GM18861 (cell line): ENCODE measurements around the gene DAW1.
A peak's percentile ranks its signal among the peaks of the same experiment; 100 is the strongest.
"Not testable (repeated sequence)": the region's sequence is repeated elsewhere in the genome, so short reads cannot be mapped to it uniquely, and the experiment has no call there.

Experiments used
- ATAC-seq: cut with Tn5 transposase; IDR thresholded peaks from one replicate; pipeline ENCODE4 v1.9.1; 2021; ENCODE audit not compliant: unreplicated experiment

DAW1 gene, protein sequence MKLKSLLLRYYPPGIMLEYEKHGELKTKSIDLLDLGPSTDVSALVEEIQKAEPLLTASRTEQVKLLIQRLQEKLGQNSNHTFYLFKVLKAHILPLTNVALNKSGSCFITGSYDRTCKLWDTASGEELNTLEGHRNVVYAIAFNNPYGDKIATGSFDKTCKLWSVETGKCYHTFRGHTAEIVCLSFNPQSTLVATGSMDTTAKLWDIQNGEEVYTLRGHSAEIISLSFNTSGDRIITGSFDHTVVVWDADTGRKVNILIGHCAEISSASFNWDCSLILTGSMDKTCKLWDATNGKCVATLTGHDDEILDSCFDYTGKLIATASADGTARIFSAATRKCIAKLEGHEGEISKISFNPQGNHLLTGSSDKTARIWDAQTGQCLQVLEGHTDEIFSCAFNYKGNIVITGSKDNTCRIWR

DNA sequence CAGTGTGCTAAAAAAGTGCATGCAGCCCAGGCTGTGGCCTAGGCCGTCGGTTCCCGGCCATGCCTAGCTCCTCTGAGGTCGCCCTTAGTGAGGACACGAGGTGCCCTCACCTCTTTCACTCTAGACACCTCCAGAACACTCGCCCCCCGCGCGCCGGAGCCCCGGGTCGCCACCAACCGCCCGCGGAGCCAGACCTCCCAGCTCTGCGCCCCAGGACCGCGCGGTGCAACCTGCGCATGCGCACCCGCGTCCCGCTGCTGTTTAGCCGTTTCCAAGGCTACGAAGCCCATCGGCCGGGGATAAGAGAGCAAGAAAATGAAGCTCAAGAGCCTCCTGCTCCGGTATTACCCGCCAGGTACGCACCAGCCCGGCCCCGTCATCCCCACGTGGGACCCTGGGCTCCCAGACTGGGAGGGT lies at the start of gene DAW1:
Gene DAW1 (plus strand): TSS at position 257 of the 417 bp plus-strand sequence. CDS start 59 bp downstream, at position 316.
- ATAC-seq: no peak

GRCh38 chr2:227822416-227823003 lies 48.9 kb upstream of the DAW1 start:
- ATAC-seq: no peak

- ATAC-seq: no peak
These were observed 47.5 kb upstream of the DAW1 start for GRCh38 chr2:227823922-227824321.

DNA sequence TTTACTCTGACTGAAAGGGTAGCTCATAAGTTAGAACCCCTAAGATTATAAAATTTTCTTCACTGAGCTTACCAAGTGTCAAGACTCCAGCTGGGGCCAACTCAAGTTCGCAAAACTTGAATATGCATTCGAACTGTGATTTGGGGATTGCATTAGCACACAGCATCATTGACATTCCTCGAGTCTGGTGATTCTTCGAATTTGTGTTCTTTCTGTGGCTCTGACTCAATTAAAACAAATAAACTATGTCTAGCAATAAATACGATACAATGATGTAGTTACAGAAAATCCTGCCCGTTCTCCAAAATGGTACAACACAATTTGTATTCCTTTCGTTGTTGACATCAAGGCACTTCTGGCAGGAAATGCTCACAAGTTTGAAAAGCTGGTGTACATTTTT lies 46.7 kb upstream of the DAW1 start:
- ATAC-seq: no peak

DNA sequence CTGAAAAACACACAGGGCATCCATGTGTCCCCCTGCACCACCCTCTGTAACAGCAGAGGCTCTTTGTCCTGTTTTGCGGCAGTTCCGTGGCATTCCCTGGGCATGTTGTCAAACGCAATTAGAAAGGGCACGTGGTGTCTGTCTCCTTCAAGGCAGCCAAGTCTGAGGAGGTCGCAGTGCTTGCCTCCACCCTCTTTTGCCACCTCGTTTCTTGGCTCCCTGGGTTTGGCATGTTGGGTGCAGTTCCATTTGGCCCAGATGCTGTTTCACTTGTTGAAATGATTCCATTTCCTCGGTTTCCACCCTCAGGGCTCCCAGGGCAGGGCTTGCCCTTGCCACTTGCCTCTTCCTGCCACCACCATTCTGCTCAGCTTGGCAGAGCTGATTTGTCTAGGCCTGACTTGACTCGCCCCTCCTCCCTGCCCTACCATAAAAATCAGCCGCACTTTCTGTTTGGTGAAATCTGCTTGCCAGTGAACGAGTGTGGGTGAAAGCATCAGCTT lies 45.4 kb upstream of the DAW1 start:
- ATAC-seq: no peak

- ATAC-seq: no peak
These were observed 44.9 kb upstream of the DAW1 start for GRCh38 chr2:227826563-227826962.

DNA sequence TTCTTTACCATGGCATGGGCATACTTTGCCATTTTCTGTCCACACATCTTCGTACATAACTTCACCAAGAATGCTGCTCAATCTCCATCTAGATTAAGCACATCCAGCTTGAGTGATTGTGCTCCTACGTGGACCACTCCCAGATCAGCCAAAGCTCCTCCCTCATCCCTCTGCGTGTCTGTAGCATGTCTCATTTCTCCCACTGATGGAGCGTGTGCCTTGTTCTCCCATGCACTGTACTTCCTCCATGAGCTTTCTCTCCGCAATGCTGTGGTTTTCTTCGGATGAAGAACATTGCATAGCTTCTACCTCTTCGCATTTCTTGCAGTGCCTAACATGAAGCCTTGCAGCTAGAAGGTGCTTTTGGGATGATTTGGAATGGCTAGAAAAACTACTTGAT lies 44.3 kb upstream of the DAW1 start:
- ATAC-seq: no peak

DNA sequence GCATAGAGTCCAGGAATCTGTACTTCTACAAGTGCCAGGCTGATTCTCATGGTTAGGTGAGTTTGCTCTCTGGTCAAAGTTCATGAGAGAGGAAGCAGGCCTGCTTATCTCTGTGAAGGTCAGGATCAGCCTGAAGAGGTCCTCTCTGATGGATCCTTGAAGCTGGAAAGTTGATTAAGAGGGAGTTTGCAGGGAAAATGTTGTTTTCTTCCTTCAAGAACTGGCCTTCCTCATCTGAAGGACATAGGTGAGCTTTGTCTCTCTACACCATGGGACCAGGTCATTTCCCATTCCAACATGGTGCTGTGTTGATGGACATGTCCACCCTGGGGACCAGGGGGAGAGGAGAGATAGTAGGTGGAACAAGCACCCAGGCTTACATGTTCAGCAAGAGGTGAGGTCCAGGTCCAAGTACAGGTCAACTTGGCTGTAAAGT lies 42.9 kb upstream of the DAW1 start:
- no peak for ATAC-seq

GRCh38 chr2:227829337-227829736 lies 42.1 kb upstream of the DAW1 start:
- no peak for ATAC-seq

DNA sequence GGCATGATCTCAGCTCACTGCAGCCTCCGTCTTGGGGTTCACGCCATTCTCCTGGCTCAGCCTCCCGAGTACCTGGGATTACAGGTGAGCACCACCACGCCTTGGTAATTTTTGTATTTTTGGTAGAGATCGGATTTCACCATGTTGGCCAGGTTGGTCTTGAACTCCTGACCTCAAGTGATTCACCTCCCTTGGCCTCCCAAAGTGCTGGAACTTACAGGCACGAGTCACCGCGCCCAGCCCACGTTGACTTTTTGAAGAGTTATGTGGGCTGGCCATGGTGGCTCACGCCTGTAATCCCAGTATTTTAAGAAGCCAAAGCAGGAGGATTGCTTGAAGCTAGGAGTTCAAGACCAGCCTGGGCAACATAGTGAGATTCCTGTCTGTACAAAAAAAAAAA lies 37.0 kb upstream of the DAW1 start:
- ATAC-seq: no peak

DNA sequence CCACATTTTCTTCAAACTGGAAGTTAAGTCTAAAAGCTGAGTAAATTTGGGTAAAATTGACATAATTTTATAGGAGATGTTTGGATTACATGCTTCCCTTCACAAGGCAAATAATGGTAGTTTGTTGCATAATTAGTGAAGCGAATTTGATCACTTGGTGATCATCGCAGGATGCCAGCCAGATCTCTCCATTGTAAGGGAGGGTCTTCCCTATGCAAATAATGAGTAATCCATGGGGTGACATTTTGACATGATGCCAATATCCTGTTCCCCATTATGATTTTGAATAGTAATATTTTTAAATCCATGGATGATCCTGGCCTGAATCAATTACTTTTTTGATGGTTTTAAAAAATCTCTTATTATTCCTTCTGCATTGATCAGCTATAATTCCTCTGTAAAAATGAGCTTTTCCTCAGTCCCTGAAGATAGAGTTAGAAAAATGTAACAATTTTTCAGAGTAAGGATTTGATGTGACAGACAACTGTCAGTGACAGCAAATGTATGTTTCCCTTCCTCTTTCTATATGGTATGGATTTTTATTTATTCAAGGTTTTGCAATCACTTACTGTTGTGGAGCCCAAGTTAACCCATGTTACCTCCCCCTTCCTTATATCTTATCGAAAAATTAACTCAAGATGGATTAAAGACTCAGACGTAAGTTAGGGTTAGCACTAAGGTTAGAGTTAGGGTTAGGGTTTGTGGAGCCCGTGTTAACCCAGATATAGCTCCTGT lies 36.3 kb upstream of the DAW1 start:
- ATAC-seq: no peak

- ATAC-seq: not testable (repeated sequence)
These were observed 31.9 kb upstream of the DAW1 start for GRCh38 chr2:227839339-227840129.

- ATAC-seq: peak; percentile 51
These were observed 24.6 kb upstream of the DAW1 start for GRCh38 chr2:227846831-227847230.

DNA sequence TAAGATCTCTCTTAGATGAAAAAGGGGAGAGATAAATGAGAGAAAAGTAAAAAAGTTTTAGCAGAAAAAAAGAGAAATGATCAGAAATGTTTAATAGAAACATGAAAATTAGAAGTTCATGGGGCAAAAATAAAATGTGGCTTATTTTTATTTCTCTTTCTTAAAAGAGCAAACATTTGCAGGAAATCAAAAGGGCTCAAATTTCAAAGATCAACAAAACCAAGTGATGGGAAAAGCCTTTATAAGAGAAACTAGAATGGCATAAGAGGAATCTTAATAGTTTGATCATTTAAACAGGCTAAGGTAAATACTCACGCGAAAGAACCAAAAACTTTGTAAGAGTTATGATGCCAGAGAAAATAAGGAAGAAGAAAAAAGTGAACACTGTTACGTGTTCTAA lies 23.3 kb upstream of the DAW1 start:
- no peak for ATAC-seq

- ATAC-seq: peak; percentile 41
These were observed 22.8 kb upstream of the DAW1 start for GRCh38 chr2:227848586-227848985.

DNA sequence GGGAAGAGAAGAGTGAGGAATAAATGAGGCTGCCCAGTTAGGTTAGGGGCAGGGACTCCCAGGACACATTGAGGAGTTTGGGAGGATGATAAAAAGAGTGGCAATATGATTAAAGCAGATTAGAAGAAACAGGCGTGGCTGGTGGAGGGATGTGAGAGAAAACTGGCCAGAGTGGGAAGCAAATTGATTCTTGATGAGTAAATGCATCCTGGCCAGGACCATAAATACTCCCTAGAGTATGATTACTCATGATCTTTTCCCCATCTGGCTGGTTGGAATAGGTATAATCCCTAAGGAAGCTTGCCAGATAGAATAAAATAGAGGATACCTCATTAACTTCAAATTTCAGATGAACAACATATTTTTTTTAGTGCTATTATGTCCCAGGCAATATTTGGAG lies 21.5 kb upstream of the DAW1 start:
- ATAC-seq: no peak

DNA sequence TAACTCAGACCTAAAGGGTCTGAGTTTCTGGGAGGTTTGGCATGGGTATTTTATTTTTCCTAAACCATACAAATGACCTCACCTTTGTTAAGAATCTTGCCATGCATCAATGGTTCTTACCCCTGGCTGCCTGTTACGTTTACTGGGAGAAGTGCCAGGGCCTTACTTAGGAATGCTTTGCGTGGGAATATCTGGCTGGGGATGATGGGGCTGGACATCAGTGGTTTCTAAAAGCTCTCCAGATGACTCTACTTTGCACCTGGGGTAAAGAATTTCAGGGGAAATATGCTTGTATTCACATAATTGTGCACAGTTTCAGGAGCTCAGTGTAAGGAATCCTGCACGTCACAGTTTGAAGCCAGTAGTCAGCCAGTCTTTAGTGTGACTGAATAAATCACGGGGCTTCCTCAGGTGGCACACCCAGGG lies 18.2 kb upstream of the DAW1 start:
- ATAC-seq: no peak

DNA sequence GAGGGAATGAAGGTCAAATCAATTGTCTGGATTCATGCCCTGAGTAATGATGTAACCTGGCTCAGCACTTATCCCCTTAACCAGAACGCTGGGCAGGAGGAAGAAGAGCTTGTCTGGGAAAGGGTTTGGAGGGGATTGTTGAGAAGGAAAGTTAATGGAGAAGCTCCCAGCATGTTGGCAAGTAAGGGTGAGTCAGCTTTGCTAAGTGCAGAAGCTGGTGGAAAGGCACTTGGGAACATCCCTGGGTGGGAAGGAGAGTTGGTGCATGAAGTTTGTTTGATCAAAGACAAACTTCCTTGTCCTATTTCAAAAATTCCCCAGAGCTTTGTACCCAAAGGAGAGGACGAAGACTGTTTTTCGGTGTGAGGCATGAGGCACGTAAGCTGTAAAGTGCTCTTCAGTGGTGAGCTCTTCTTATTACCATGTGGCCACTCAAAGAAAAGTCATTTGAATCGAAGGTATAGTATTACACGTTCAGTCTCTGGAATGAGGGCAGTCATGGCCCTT lies 17.6 kb upstream of the DAW1 start:
- ATAC-seq: no peak

DNA sequence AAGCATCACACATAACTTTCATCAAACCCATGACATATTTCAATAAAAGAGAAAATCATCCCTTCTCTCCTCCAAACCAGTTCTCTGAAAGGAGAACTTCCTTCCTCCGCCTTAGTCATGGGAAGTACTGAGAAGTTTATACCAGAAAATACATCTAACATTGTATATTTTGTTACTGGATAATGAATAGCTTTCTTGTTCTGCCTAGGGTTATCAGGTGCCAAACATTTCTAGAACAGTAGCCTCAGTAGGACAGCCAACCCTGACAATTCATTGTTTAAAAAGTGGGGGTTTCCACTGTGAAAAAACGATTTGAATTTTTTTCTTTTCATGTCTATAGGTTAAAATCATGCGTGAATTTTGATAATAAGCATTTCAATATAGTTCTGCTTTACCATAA lies 16.0 kb upstream of the DAW1 start:
- no peak for ATAC-seq

DNA sequence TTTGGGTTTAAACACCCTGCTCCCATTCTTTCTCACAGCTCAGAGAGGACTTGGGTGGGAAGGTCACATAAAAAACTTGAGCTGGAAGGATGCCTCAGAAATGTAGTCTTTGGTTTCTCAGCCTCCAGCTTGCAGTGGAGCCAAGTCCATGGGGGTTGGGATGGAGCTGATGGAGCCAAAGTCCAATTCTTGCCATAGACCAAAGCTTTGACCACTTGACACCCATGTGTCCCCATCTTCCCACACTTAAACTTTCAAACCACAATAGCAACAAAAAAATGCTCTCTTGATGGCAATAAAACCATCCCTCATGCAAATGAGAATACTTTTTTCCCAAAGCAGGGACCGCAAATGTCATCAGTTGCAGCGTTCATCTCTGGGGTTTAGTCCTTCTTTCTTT lies 14.7 kb upstream of the DAW1 start:
- ATAC-seq: no peak

DNA sequence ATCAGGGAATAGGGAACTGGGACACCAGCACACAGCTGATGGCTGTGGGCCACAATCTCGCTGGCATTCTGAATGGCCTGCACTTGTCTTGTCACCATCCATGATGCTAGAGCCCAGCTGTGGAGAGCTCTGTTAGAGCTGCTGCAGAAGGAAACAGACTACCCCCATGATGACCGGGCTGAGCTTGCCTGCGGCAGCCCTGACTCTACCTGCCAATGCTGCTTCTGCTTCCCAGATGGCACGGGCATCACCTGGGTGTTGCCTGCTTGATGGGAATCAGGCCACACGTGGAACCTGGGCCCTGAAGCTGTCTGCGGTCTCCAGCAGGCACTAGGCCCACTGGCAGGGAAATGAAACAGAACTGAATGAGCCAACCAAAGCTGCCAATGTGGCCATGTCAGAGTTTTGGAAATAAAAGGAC lies 11.2 kb upstream of the DAW1 start:
- ATAC-seq: no peak
